Stomach (tissue), 9 donors: Measurements from ENCODE around the gene ATP2B2. TPM values are rescaled to one million over a fixed set of nuclear protein-coding genes. Genes with fewer than 3 reads are reported as not detected.

ENCODE experiments used
- DNase-seq, 2 donors: peaks; one replicate each; pipeline versions ENCODE4 v3.0.0 to v3.0.0-alpha.2; 2013 to 2019
- H3K27ac ChIP-seq, 5 donors: fragments of 200-600 bp in 4 of 5; sonication (generic) in 4 of 5; one replicate each; pipeline ENCODE4 v1.5.1; 2013 to 2019; ENCODE audit warnings: mild to moderate bottlenecking in 1 of 5, moderate library complexity in 1 of 5
- H3K27me3 ChIP-seq, 3 donors: fragments of 200-600 bp; sonication (generic); one replicate each; pipeline ENCODE4 v1.5.1; 2017 to 2019; ENCODE audit warnings: mixed run types in 1 of 3
- H3K36me3 ChIP-seq, 4 donors: fragments of 200-600 bp; sonication (generic); 1 replicate in 3 of 4; 2 replicates in 1 of 4; pipeline ENCODE4 v1.5.1; 2016 to 2019
- H3K4me1 ChIP-seq, 4 donors: fragments of 200-600 bp; sonication (generic); one replicate each; pipeline ENCODE4 v1.5.1; 2016 to 2019
- H3K4me3 ChIP-seq, 4 donors: fragments of 200-600 bp; sonication (generic) in 3 of 4; one replicate each; pipeline ENCODE4 v1.5.1; 2016 to 2019; ENCODE audit warnings: mild to moderate bottlenecking in 1 of 4
- H3K9me3 ChIP-seq, 4 donors: fragments of 200-600 bp; sonication (generic); one replicate each; pipeline ENCODE4 v1.5.1; 2016 to 2019
- EP300 ChIP-seq: sonication (generic); formaldehyde crosslinking; IDR thresholded peaks from one replicate; pipeline ENCODE4 v1.6.1; 2017; ENCODE audit warnings: antibody characterized with exemption
- POLR2A ChIP-seq, 4 donors: fragments of 450-650 bp; IDR thresholded peaks; one replicate each; pipeline ENCODE4 v1.6.1; 2016; ENCODE audit warnings: antibody characterized with exemption in 4 of 4, control low read depth in 2 of 4, mild to moderate bottlenecking in 1 of 4, moderate library complexity in 1 of 4
- POLR2AphosphoS5 ChIP-seq, 3 donors: sonication (generic); formaldehyde crosslinking; IDR thresholded peaks; one replicate each; pipeline ENCODE4 v1.6.1; 2016; ENCODE audit warnings: antibody characterized with exemption in 3 of 3
- WGBS, 5 donors: extraction: QIAGEN DNeasy Blood & Tissue Kit in 3 of 5; methylation state at CpG; one replicate each; pipeline versions ENCODE4 v1.1.5 to v1.1.7; 2013 to 2018; 5-methylcytosine and 5-hydroxymethylcytosine counted together
- intact Hi-C: fragments of 100-400 bp; cut with DNase I; formaldehyde crosslinking; loops from one replicate; pipeline ENCODE4 v1.15.1; 2023; ENCODE audit warnings: low total_unique reads
- polyA plus RNA-seq, 3 donors: library from polyadenylated mRNA; stranded (reverse); fragments of 200-250 nt; gene quantifications; one replicate each; pipeline ENCODE4 v1.2.3, GENCODE V29; 2013
- total RNA-seq, 5 donors: library from RNA; depleted of rRNA; stranded (reverse); fragments of >200 nt; gene quantifications; one replicate each; pipeline versions ENCODE4 v1.1.0 to v1.2.3, GENCODE V29; 2014 to 2016
- TF ChIP-seq, protein P1 (sequence below), 7 experiments: fragments of 450-650 bp in 4 of 7; fragments of 200-600 bp in 3 of 7; sonication (generic) in 3 of 7; IDR thresholded peaks; one replicate each; pipeline ENCODE4 v1.5.1; 2016 to 2019; ENCODE audit warnings: antibody characterized with exemption in 7 of 7, control low read depth in 2 of 7, mild to moderate bottlenecking in 1 of 7
- donor health status: healthy with polysubstance abuse.
- donor health status: Bipolar disorder and iron deficiency.
- donor health status: healthy.

The ATP2B2 gene
- total and polyA plus RNA-seq, 8 donors, result 0.03 to 0.37 TPM; not detected in 6

DNA sequence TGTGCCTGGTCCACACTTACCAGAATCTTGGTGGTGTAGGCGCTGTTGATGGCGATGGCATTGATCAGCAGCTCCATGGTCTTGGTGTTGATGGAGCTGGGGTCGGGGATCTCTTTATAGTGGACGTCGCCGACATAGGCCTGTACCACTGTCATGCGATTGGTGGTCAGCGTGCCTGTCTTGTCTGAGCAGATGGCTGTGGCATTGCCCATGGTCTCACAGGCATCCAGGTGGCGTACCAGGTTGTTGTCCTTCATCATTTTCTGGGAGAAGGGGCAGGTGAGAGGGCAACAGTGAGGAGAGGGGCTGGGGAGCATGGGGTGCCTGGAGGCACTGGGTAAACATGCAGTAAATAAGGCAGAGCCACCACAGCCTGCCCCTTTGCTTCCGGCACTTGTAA lies 133.6 kb downstream of the ATP2B2 start:
- H3K9me3 ChIP-seq, result peaks cover 0 to 7% (median 5%) of the 10 kb centered on the region in 4 donors
- DNase-seq, result no peak
- no peak overlapping the region for H3K4me3 ChIP-seq
- TF ChIP-seq EP300, result no peak
- TF ChIP-seq POLR2A (IDR thresholded peaks at IDR 0.05), result no peak
- TF ChIP-seq, protein P1, sequence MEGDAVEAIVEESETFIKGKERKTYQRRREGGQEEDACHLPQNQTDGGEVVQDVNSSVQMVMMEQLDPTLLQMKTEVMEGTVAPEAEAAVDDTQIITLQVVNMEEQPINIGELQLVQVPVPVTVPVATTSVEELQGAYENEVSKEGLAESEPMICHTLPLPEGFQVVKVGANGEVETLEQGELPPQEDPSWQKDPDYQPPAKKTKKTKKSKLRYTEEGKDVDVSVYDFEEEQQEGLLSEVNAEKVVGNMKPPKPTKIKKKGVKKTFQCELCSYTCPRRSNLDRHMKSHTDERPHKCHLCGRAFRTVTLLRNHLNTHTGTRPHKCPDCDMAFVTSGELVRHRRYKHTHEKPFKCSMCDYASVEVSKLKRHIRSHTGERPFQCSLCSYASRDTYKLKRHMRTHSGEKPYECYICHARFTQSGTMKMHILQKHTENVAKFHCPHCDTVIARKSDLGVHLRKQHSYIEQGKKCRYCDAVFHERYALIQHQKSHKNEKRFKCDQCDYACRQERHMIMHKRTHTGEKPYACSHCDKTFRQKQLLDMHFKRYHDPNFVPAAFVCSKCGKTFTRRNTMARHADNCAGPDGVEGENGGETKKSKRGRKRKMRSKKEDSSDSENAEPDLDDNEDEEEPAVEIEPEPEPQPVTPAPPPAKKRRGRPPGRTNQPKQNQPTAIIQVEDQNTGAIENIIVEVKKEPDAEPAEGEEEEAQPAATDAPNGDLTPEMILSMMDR (IDR thresholded peaks at IDR 0.05), result no peak
- no peak for TF ChIP-seq POLR2AphosphoS5 (IDR thresholded peaks at IDR 0.05)
- H3K27me3 ChIP-seq, result no peaks in the 10 kb centered on the region
- intact Hi-C loops, result no loop called here
- 89 to 94% (median 91%) methylated on average over 10 of the region's 10 CpGs for WGBS, 5 donors
- no peak overlapping the region for H3K27ac ChIP-seq
- peaks cover 0 to 1% (median 0%) of the 10 kb centered on the region in 4 donors for H3K4me1 ChIP-seq
- no peaks in the 10 kb centered on the region for H3K36me3 ChIP-seq

DNA sequence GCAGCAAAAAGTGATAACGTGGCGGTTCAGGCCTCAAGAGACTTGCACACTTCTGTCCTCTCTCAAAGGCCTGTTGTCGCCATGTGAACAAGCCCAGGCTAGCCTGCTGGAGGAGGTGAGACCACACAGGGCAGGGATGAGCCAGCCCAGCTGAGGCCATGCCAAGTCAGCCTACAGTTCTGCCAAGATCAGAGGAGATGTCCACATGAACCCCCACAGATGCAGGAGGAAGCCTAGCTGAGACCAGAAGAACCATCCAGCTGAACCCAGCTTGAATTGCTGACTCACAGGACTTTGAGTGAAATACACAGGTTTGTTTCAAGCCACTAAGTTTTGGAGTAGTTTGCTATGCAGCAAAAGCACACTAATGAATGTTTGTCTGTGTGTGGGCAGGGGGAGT lies 134.2 kb downstream of the ATP2B2 start:
- H3K27ac ChIP-seq, result no peak overlapping the region
- WGBS, 5 donors, result 70 to 92% (median 80%) methylated on average over 3 of the region's 3 CpGs
- no peaks in the 10 kb centered on the region for H3K36me3 ChIP-seq
- H3K4me1 ChIP-seq, result no peaks in the 10 kb centered on the region
- no peaks in the 10 kb centered on the region for H3K27me3 ChIP-seq
- no peak for DNase-seq
- peaks cover 0 to 7% (median 5%) of the 10 kb centered on the region in 4 donors for H3K9me3 ChIP-seq
- intact Hi-C loops, result no loop called here
- TF ChIP-seq EP300 (no peak), POLR2AphosphoS5 (IDR thresholded peaks at IDR 0.05) (no peak), POLR2A (IDR thresholded peaks at IDR 0.05) (no peak)
- TF ChIP-seq, protein P1 (IDR thresholded peaks at IDR 0.05), result no peak
- H3K4me3 ChIP-seq, result no peak overlapping the region

DNA sequence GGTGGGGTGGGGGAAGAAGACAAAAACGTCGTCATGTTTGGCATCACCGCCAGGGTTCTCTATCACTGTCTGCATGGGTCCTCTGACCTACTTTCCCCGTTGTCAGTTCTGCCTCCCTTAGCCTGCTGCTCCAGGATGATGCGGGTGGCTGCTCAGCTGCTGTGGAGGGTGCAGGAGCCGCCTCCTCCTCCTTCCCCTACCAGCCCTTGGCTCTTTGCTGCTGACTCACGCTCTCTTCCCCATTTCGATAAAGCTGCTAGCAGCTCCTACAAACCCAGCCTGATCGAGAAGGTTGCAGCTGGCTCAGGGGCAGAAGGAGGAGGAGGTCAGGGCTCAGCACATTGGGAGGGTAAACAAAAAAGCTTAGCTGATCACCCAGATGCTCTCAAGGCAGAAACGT lies 135.0 kb downstream of the ATP2B2 start:
- TF ChIP-seq, protein P1 (IDR thresholded peaks at IDR 0.05), result no peak
- TF ChIP-seq EP300 (no peak), POLR2AphosphoS5 (IDR thresholded peaks at IDR 0.05) (no peak), POLR2A (IDR thresholded peaks at IDR 0.05) (no peak)
- no peak overlapping the region for H3K4me3 ChIP-seq
- intact Hi-C loops, result no loop called here
- WGBS, 5 donors, result 23 to 41% (median 36%) methylated on average over 10 of the region's 10 CpGs
- H3K27ac ChIP-seq, result no peak overlapping the region
- peak in 1 of 2 donors; percentile 36 for DNase-seq
- H3K27me3 ChIP-seq, result no peaks in the 10 kb centered on the region
- peaks cover 0 to 7% (median 5%) of the 10 kb centered on the region in 4 donors for H3K9me3 ChIP-seq
- no peaks in the 10 kb centered on the region for H3K4me1 ChIP-seq
- no peaks in the 10 kb centered on the region for H3K36me3 ChIP-seq

DNA sequence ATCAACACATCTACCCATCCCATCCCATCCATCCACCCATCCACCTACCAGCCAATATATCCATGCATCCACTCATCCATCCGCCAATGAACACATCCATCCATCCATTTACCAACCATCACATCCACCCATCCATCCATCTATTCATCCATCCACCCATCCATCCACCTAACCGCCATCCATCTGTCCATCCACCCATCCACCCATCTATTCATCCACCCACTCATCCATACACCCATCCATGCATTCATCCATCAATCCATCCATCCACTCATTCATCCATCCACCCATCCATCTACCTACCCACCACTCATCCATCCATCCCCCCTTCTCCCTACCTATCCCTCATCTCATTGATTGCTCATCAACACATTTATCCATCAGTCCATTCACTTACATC lies 136.9 kb downstream of the ATP2B2 start:
- no peak for TF ChIP-seq EP300
- TF ChIP-seq POLR2AphosphoS5 (IDR thresholded peaks at IDR 0.05), result no peak
- no peak for TF ChIP-seq POLR2A (IDR thresholded peaks at IDR 0.05)
- TF ChIP-seq, protein P1 (IDR thresholded peaks at IDR 0.05), result no peak
- no peaks in the 10 kb centered on the region for H3K36me3 ChIP-seq
- 86 to 96% (median 93%) methylated on average over 2 of the region's 2 CpGs for WGBS, 5 donors
- H3K4me3 ChIP-seq, result no peak overlapping the region
- DNase-seq, result no peak
- H3K27me3 ChIP-seq, result no peaks in the 10 kb centered on the region
- intact Hi-C loops, result no loop called here
- no peak overlapping the region for H3K27ac ChIP-seq
- H3K4me1 ChIP-seq, result no peaks in the 10 kb centered on the region
- peaks cover 0 to 7% (median 5%) of the 10 kb centered on the region in 4 donors for H3K9me3 ChIP-seq
